Iris pigment epithelial cell (primary cell): Measurements from ENCODE around the gene STPG1.

Experiments
- DNase-seq: peaks from one replicate; pipeline ENCODE4 v3.0.0-alpha.2; 2011; ENCODE audit warnings: low read depth

The STPG1 gene

GRCh38 chr1:24426744-24427544, 13.4 kb upstream of the STPG1 start:
- DNase-seq, result no peak

GRCh38 chr1:24425922-24426321, 12.3 kb upstream of the STPG1 start:
- DNase-seq, result no peak

GRCh38 chr1:24425441-24425840, 11.9 kb upstream of the STPG1 start:
- no peak for DNase-seq

GRCh38 chr1:24424990-24425389, 11.4 kb upstream of the STPG1 start:
- no peak for DNase-seq

DNA sequence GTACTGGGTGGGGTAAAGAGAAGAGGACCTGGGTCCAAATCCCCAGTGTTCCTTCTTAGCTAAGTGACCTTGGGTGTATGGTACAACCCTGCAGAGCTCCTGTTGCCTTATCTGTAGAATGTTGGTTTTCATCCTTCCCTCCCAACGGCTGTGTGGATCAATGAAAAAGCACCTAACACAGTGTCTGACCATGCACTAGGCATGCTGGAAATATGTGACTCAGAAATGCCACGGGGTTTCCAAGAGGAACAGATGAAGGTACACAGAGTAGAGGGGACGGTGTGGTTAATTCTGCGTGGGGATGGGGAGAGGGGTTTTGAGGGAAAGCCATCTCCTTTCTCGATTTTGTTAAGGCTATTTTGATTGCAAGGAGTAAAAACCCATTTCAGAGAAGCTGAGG, 10.6 kb upstream of the STPG1 start:
- no peak for DNase-seq

- no peak for DNase-seq
Measured at GRCh38 chr1:24421502-24421901, 7.9 kb upstream of the STPG1 start.

GRCh38 chr1:24420547-24420946, 7.0 kb upstream of the STPG1 start:
- DNase-seq, result peak; percentile 59

DNA sequence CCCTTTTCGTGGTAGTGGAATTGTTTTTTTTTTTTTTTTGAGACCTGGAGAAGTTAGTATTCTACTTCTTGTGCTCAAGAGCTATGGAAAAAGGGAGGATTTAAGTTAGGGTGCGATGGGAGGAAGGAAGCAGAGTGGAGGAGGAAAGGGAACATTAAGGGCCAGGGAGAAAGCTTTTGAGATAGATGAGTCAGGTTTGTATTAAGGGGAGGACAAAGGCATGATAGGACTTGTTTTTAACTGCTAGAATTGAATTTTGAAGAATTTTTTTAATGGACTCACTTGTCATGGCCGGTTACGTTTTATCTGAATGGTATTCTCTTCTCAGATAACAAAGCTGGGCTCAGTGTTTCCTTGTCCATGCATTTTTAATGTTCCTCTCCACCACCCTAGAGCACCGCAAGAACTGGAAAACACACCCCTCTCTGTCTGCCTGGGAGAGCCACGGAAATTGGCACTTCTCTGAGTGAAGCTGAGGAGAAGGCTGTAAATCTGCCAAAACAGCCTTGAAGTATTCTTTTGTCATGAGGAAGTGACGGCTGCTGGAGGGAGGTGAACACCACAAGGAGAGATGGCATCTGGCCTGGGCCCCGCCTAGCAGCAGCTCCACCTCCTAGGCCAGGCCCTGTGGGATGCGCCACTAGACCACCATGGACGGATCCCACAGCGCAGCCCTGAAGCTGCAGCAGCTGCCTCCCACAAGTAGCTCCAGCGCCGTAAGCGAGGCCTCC, 5.5 kb upstream of the STPG1 start:
- peak; percentile 46 for DNase-seq

DNA sequence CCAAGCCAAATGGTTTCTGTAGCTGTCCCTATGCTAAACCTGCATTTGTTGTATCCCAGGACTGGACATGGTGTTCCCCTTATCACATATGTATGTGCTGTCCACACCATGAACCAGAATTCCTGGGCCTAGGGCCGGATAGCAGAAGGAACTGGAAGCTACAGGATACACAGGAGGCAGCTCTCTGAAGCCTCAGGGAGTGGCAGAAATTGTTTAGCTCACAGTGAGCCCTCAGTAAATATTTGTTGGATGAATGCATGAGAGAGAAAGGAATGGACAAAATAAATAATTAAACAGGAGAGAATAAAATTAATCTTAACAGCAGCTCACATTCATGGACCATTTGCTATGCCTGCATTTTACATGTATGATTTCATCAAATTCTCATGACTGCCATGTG, 4.1 kb upstream of the STPG1 start:
- peak; percentile 50 for DNase-seq

GRCh38 chr1:24416666-24417391, 3.2 kb upstream of the STPG1 start:
- DNase-seq, result peak; percentile 99

GRCh38 chr1:24415910-24416665, 2.5 kb upstream of the STPG1 start:
- DNase-seq, result peak; percentile 23

- DNase-seq, result peak; percentile 99
Measured at GRCh38 chr1:24415334-24415909, 1.8 kb upstream of the STPG1 start, which contains the start of gene NIPAL3. NIPAL3 (plus strand) TSS chr1:24415802; CDS start chr1:24419548, 3,746 bp downstream.

- no peak for DNase-seq
Measured at GRCh38 chr1:24414775-24415333, 1.3 kb upstream of the STPG1 start.

DNA sequence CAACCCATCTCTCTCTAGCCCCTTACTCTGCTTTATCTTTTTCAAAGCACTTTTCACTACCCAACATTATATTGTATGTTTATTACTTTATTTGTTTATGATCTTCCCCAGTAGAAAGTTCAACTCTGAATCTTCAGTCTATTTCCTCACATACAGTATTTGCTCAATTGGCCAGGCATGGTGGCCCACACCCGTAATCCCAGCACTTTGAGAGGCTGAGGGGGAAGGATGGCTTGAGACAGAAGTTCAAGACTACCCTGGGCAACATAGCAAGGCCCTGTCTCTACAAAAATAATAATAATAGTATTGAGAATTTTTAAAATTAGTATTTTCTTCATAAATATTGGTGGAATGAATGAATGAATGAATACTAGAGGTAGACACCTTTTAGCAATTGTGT, 1.2 kb downstream of the STPG1 start:
- DNase-seq, result no peak

DNA sequence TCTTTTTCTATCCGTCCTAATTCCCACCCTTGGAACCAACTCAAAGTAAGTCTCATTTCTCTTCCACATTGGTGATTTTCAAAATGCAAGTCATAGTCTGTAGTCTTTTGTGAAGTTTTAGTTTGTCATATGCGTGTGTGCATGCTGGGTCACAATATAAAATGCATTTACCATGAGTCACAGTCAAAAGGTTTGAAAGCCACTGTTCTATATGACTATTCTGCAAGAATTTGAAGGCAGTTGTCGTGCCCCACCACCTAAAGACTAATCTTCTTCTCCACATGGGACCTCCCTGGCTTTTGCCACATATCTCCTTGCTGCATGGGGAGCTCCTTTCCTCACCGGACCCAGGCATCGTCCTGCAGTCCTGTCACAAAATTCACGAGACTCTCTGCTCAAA, 1.6 kb downstream of the STPG1 start:
- no peak for DNase-seq

DNA sequence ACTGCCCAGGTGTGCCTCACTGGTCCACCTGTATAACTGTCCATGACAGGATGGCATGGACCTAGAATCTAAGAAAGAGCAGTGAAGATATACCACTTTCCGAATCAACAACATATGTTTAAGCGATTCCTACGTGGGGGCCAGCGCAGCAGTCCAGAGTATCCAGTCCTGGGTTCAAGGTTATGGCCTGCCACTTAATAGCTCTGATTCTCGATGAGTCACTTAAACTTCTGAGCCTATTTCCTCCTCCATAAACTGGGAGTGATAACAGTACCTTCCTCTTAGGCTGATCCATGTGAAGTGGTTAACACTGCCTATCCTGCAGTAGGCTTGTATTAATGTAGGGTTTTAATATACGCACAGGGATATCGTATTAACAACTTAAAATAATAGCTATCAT, 2.8 kb downstream of the STPG1 start:
- DNase-seq, result no peak

- DNase-seq, result peak; percentile 94
Measured at GRCh38 chr1:24409535-24409934, 4.0 kb downstream of the STPG1 start.

DNA sequence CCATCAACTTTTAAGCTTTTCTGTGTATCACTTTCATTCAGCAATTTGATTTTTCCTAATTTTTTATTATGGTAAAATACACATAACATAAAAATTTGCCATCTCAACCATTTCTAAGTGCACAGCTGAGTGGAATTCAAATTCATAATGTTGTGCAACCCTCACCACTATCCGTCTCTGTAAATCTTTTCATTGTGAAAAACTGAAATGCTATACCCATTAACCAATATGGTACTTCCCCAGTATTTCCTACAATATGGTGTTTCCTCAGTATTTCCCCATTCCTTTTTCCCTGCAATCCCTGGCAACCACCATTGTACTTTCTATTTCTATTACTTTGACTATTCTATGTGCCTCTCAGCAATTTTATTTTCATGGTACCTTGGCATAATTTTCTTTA, 6.8 kb downstream of the STPG1 start:
- no peak for DNase-seq

DNA sequence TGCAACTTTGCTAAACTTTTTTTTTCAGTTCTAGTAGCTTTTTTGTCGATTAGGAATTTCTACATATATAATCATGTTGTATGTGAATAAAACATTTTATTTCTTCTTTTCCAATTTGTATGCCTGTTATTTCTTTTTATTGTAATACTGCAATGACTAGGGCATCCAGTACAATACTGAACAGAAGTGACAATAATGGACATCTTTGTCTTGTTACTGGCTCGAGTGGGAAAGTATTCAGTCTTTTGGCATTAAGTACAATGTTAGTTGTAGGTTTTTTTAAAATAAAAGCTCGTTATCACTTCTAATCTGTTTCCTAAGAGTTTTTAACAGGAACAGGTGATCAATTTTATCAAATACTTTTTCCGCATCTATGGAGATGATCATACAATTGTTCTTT, 9.8 kb downstream of the STPG1 start:
- no peak for DNase-seq

DNA sequence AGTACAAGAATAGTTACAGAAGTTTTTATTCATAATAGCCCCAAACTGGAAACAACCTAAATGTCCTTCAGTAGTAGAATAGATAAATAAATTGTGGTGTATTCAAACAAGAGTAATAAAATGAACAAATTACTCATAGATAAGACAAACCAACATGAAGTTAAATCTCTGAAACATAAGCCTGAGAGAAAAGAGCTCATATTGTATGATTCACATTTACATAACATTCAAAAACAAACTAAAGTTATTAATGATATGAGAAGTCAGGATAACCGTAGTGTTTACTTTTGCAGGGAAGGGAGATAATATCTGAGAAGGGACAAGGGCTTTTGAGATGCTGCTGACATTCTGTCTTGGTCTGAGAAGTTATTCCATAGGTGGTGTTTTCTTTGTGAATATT, 13.5 kb downstream of the STPG1 start:
- peak; percentile 34 for DNase-seq

DNA sequence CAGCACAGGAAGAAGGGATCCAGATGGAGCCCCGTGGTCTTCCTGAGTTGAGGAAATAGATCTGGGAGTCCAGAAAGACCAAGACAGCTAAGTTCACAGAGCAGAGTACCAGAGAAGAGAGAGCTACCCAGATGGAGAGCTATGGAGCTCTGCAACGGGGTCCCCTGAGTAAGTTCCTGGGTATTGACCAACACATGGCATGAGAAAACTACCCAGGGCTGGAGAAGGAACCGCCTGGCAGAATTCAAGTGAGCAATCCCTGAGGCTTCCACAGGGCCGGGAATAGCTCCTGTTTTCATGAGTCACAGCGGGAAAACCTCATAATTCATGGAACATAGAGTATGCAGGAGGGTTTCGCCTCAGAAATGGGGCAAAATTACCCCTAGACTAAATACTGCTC, 19.7 kb downstream of the STPG1 start:
- DNase-seq, result peak; percentile 43
